ENCODE measurements around the gene MRPL39.
"Not testable (repeated sequence)": the region's sequence is repeated elsewhere in the genome, so short reads cannot be mapped to it uniquely, and the experiment has no call there.

MRPL39 gene

GRCh38 chr21:25632296-25632695 is 25.0 kb upstream of the MRPL39 start:
- no peak for TF ChIP-seq CTCF (IDR thresholded peaks at IDR 0.05; ENCODE audit: borderline replicate concordance, insufficient read depth, low read depth, low read length)
- no peak overlapping the region for H3K4me3 ChIP-seq (ENCODE audit: low read depth, low read length)

- TF ChIP-seq CTCF (IDR thresholded peaks at IDR 0.05; ENCODE audit: borderline replicate concordance, insufficient read depth, low read depth, low read length): no peak
- H3K4me3 ChIP-seq (ENCODE audit: low read depth, low read length): no peak overlapping the region
These were observed 19.5 kb upstream of the MRPL39 start for GRCh38 chr21:25626757-25627156.

- H3K4me3 ChIP-seq (ENCODE audit: low read depth, low read length): not testable (repeated sequence)
These were observed 18.7 kb upstream of the MRPL39 start for GRCh38 chr21:25625776-25626555.

- TF ChIP-seq CTCF (IDR thresholded peaks at IDR 0.05; ENCODE audit: borderline replicate concordance, insufficient read depth, low read depth, low read length): no peak
- H3K4me3 ChIP-seq (ENCODE audit: low read depth, low read length): no peak overlapping the region
These were observed 17.8 kb upstream of the MRPL39 start for GRCh38 chr21:25625036-25625435.

- no peak overlapping the region for H3K4me3 ChIP-seq (ENCODE audit: low read depth, low read length)
- no peak for TF ChIP-seq CTCF (IDR thresholded peaks at IDR 0.05; ENCODE audit: borderline replicate concordance, insufficient read depth, low read depth, low read length)
These were observed 17.2 kb upstream of the MRPL39 start for GRCh38 chr21:25624511-25624910.

- no peak for TF ChIP-seq CTCF (IDR thresholded peaks at IDR 0.05; ENCODE audit: borderline replicate concordance, insufficient read depth, low read depth, low read length)
- no peak overlapping the region for H3K4me3 ChIP-seq (ENCODE audit: low read depth, low read length)
These were observed 11.9 kb upstream of the MRPL39 start for GRCh38 chr21:25619198-25619597.

GRCh38 chr21:25615880-25616279 is 8.6 kb upstream of the MRPL39 start:
- no peak for TF ChIP-seq CTCF (IDR thresholded peaks at IDR 0.05; ENCODE audit: borderline replicate concordance, insufficient read depth, low read depth, low read length)
- H3K4me3 ChIP-seq (ENCODE audit: low read depth, low read length): no peak overlapping the region

Measured in GM12875 (cell line).